ENCODE results near the gene KAT2B. TPM values are rescaled to one million over a fixed set of nuclear protein-coding genes. Genes with fewer than 3 reads are reported as not detected.
A peak's percentile ranks its signal among the peaks of the same experiment; 100 is the strongest.

Gene KAT2B
- total RNA-seq, 1 donor: 15.9 TPM

DNA sequence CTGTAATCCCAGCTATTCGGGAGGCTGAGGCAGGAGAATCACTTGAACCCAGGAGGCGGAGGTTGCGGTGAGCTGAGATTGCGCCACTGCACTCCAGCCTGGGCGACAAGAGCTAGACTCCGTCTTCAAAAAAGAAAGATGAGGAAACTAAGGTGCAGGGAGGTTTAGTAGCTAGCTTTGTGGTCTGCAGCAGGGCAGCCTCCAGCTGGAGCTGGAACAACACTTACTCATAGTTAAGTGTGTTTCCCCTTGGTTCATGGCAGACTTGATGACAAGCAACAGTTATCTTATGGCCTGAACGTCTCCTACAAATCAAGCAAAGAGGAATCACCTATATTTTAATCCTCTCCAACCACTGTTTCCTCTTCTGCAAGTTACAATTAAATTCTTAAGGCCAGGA, 12.6 kb downstream of the KAT2B start:
- Histone ChIP-seq H3K27me3 (ENCODE audit: insufficient read depth, low read length) (no peaks in the 10 kb centered on the region), H3K36me3 (ENCODE audit: insufficient read depth, low read length) (no peaks in the 10 kb centered on the region), H2AFZ (ENCODE audit: low read length) (no peak overlapping the region), H3K4me1 (ENCODE audit: insufficient read depth, low read length) (peaks cover 27% of the 10 kb centered on the region), H3K4me2 (ENCODE audit: insufficient read depth, low read length) (no peak overlapping the region), H3K9me3 (ENCODE audit: low read depth, low read length) (no peaks in the 10 kb centered on the region), H3K4me3 (ENCODE audit: insufficient read depth, low read length) (no peak overlapping the region), H4K20me1 (ENCODE audit: insufficient read depth, low read length) (peaks cover 4% of the 10 kb centered on the region), H3K79me2 (ENCODE audit: insufficient read depth, low read length) (no peaks in the 10 kb centered on the region), H3K27ac (ENCODE audit: low read depth, low read length) (no peak overlapping the region)
- TF ChIP-seq, protein P1, sequence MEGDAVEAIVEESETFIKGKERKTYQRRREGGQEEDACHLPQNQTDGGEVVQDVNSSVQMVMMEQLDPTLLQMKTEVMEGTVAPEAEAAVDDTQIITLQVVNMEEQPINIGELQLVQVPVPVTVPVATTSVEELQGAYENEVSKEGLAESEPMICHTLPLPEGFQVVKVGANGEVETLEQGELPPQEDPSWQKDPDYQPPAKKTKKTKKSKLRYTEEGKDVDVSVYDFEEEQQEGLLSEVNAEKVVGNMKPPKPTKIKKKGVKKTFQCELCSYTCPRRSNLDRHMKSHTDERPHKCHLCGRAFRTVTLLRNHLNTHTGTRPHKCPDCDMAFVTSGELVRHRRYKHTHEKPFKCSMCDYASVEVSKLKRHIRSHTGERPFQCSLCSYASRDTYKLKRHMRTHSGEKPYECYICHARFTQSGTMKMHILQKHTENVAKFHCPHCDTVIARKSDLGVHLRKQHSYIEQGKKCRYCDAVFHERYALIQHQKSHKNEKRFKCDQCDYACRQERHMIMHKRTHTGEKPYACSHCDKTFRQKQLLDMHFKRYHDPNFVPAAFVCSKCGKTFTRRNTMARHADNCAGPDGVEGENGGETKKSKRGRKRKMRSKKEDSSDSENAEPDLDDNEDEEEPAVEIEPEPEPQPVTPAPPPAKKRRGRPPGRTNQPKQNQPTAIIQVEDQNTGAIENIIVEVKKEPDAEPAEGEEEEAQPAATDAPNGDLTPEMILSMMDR (IDR thresholded peaks at IDR 0.05; ENCODE audit: extremely low read depth, low read depth, low read length): no peak
- DNase-seq (ENCODE audit: insufficient read length, low spot score, missing footprints): no peak

DNA sequence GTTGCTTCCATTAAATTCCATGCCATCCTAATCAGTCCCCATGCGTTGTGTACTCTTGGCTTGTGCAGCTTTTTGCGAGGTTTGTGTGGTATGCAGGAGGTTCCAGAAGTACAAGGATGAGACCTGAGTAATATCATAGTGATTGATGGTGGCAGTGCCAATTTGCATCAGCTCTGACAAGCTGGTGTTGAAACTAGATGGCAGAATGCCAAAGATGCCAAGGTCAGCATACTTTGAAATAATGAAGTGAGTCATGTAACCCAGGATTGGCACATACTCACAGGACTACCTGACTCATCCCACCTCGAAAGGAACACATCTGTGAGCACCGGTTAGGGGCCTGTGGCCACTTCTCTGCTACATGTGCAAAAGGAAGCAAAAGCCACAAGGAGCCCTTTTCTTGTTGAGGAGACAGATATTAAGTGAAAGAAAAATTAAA, 14.3 kb downstream of the KAT2B start:
- no peaks in the 10 kb centered on the region for H3K9me3 ChIP-seq (ENCODE audit: low read depth, low read length)
- no peak overlapping the region for H3K4me2 ChIP-seq (ENCODE audit: insufficient read depth, low read length)
- H3K27me3 ChIP-seq (ENCODE audit: insufficient read depth, low read length): no peaks in the 10 kb centered on the region
- H3K79me2 ChIP-seq (ENCODE audit: insufficient read depth, low read length): no peaks in the 10 kb centered on the region
- peaks cover 4% of the 10 kb centered on the region for H4K20me1 ChIP-seq (ENCODE audit: insufficient read depth, low read length)
- TF ChIP-seq, protein P1 (IDR thresholded peaks at IDR 0.05; ENCODE audit: extremely low read depth, low read depth, low read length): no peak
- H3K36me3 ChIP-seq (ENCODE audit: insufficient read depth, low read length): no peaks in the 10 kb centered on the region
- peaks cover 20% of the 10 kb centered on the region for H3K4me1 ChIP-seq (ENCODE audit: insufficient read depth, low read length)
- H2AFZ ChIP-seq (ENCODE audit: low read length): no peak overlapping the region
- H3K4me3 ChIP-seq (ENCODE audit: insufficient read depth, low read length): no peak overlapping the region
- H3K27ac ChIP-seq (ENCODE audit: low read depth, low read length): no peak overlapping the region
- peak; percentile 66 for DNase-seq (ENCODE audit: insufficient read length, low spot score, missing footprints)

DNA sequence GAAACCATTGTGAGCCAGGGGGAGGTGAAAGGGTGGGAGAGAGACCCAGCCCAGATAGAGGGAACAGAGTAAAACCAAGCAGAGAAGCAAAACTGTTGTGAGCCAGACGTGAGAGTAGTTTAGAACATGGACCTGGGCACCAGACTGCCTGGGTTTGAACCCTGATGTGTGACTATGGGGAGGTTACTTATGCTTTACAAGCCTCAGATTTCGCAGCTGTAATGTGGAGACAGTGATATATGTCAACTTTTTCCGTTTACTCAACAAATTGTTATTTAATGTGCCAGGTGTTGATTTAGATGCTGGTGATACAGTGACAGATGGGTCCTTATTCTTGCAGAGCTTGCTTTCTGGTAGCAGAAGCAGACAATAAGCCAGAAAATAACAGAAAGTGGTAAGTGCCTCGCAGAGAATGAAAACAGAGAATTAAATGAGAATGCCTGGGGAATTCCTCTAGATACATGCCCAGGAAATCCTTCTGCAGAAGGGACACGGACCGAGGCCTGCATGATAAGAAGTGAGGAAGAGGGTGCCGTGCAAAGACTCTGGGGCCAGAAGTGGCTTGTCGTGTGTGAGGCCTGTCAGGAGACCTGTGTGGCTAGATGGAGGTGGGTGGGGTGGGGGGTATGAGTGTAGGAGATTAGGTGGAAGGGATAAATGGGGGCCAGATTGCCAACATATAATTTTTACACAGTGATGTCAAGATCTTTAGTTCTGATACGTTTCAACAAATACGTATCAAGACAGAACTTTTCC, 15.0 kb downstream of the KAT2B start:
- no peak overlapping the region for H3K4me2 ChIP-seq (ENCODE audit: insufficient read depth, low read length)
- TF ChIP-seq, protein P1 (IDR thresholded peaks at IDR 0.05; ENCODE audit: extremely low read depth, low read depth, low read length): no peak
- no peaks in the 10 kb centered on the region for H3K27me3 ChIP-seq (ENCODE audit: insufficient read depth, low read length)
- H3K9me3 ChIP-seq (ENCODE audit: low read depth, low read length): no peaks in the 10 kb centered on the region
- H2AFZ ChIP-seq (ENCODE audit: low read length): no peak overlapping the region
- H3K36me3 ChIP-seq (ENCODE audit: insufficient read depth, low read length): no peaks in the 10 kb centered on the region
- no peak overlapping the region for H3K4me3 ChIP-seq (ENCODE audit: insufficient read depth, low read length)
- no peak for DNase-seq (ENCODE audit: insufficient read length, low spot score, missing footprints)
- no peak overlapping the region for H3K27ac ChIP-seq (ENCODE audit: low read depth, low read length)
- peaks cover 4% of the 10 kb centered on the region for H4K20me1 ChIP-seq (ENCODE audit: insufficient read depth, low read length)
- H3K79me2 ChIP-seq (ENCODE audit: insufficient read depth, low read length): no peaks in the 10 kb centered on the region
- H3K4me1 ChIP-seq (ENCODE audit: insufficient read depth, low read length): peaks cover 20% of the 10 kb centered on the region

DNA sequence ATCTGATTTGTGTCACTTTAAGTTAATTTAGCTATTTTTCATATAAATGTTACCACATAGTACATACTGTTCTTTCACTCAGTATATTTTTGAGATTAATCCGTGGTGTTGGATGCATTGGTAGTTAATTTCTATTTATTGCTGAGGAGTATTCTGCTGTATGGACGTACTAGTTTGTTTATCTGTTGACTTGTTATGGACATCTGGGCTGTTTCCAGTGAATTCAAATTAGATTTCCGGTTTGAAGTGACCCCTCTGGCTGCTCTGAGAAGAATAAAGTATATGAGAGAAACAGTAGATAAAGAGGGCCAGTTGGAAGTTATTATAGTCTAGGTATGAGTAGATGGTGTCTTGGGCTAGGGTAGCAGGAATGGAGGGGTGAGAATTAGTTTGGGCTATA, 15.6 kb downstream of the KAT2B start:
- DNase-seq (ENCODE audit: insufficient read length, low spot score, missing footprints): no peak
- Histone ChIP-seq H3K36me3 (ENCODE audit: insufficient read depth, low read length) (no peaks in the 10 kb centered on the region), H3K4me2 (ENCODE audit: insufficient read depth, low read length) (no peak overlapping the region), H3K4me3 (ENCODE audit: insufficient read depth, low read length) (no peak overlapping the region), H2AFZ (ENCODE audit: low read length) (no peak overlapping the region), H3K27me3 (ENCODE audit: insufficient read depth, low read length) (no peaks in the 10 kb centered on the region), H3K9me3 (ENCODE audit: low read depth, low read length) (no peaks in the 10 kb centered on the region), H3K4me1 (ENCODE audit: insufficient read depth, low read length) (peaks cover 22% of the 10 kb centered on the region), H3K79me2 (ENCODE audit: insufficient read depth, low read length) (no peaks in the 10 kb centered on the region), H3K27ac (ENCODE audit: low read depth, low read length) (no peak overlapping the region), H4K20me1 (ENCODE audit: insufficient read depth, low read length) (peaks cover 4% of the 10 kb centered on the region)
- TF ChIP-seq, protein P1 (IDR thresholded peaks at IDR 0.05; ENCODE audit: extremely low read depth, low read depth, low read length): no peak
